GM12872 (cell line): ENCODE data around the gene CCR9.

Experiments
- CTCF ChIP-seq: IDR thresholded peaks from 3 replicates; pipeline ENCODE4 v1.5.1; 2011; ENCODE audit warnings: low read depth, mild to moderate bottlenecking, low read length, moderate library complexity; ENCODE audit not compliant: insufficient read depth

CCR9 gene

GRCh38 chr3:45905755-45906154 lies 19.4 kb downstream of the CCR9 start:
- no peak for TF ChIP-seq CTCF

GRCh38 chr3:45906681-45907407 lies 20.5 kb downstream of the CCR9 start:
- peak; percentile 59 for TF ChIP-seq CTCF

GRCh38 chr3:45907769-45908705 lies 21.7 kb downstream of the CCR9 start:
- no peak for TF ChIP-seq CTCF

GRCh38 chr3:45908761-45909160 lies 22.4 kb downstream of the CCR9 start:
- TF ChIP-seq CTCF: no peak

GRCh38 chr3:45909542-45909941 lies 23.2 kb downstream of the CCR9 start:
- no peak for TF ChIP-seq CTCF

GRCh38 chr3:45910892-45911291 lies 24.5 kb downstream of the CCR9 start:
- TF ChIP-seq CTCF: no peak

GRCh38 chr3:45911511-45912226 lies 25.3 kb downstream of the CCR9 start:
- no peak for TF ChIP-seq CTCF
